Skeletal muscle satellite cell (primary cell): ENCODE results near the gene METRN.

Experiments used
- H3K27me3 ChIP-seq: 2 replicates; pipeline ENCODE4 v1.7.0; 2013; ENCODE audit warnings: low read length; ENCODE audit not compliant: control insufficient read depth, insufficient read depth
- H3K36me3 ChIP-seq: 2 replicates; pipeline ENCODE4 v1.7.0; 2013; ENCODE audit warnings: mild to moderate bottlenecking, control low read depth, low read length; ENCODE audit not compliant: insufficient read depth
- H3K4me1 ChIP-seq: 2 replicates; pipeline ENCODE4 v1.7.0; 2013; ENCODE audit warnings: low read length; ENCODE audit not compliant: control insufficient read depth, insufficient read depth
- H3K4me2 ChIP-seq: 2 replicates; pipeline ENCODE4 v1.7.0; 2013; ENCODE audit warnings: mild to moderate bottlenecking, low read length
- H3K4me3 ChIP-seq: 2 replicates; pipeline ENCODE4 v1.7.0; 2013; ENCODE audit warnings: low read length
- H3K9ac ChIP-seq: 2 replicates; pipeline ENCODE4 v1.7.0; 2013; ENCODE audit warnings: mild to moderate bottlenecking, low read depth, low read length, moderate library complexity
- H3K9me3 ChIP-seq: replicated peaks from 2 replicates; pipeline ENCODE4 v1.7.0; 2013; ENCODE audit warnings: mild to moderate bottlenecking, control low read depth, low read length

METRN gene

DNA sequence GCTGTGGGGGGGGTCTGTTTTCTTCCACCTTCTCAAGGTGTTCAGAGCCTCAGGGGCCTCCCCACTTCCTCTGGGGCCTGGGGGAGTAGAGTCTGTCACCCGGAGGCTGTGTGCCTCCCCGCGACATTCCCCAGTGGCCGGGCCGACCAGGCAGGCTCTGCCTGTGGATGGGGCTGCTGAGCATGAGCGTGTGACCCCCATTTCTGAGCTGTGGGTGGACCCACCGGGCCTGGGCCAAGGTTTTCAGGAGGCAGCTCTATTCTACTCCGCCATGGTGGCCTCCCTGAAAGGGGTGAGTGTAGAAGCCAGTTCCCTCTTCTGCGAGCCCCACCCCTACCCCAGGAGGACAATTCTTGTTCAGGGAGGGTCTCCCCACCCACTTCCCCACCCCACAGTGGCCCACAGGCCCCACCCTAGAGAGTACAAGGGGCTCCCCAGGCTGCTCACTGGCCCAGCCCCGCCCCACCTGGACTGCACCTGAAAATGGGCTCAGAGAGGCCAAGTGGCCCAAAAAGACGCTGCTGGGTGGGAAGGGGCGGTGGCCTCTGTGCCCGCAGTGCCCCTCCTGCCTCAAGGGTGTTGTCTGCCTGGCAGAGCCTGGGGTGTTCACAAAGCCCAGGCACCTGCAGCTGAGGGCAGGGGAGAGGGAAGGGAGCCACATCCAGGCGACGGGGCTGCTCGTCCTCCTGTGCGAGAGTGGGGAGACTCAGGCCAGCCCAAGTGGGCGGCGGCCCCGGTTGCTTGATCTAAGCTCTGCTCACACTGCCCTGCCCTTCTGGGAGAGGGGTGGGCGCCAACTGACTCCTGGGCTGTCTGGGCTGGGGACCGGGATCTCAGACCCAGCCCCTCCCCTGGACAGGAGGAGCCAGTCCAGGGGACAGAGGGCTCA is 47.0 kb downstream of the METRN start:
- no peak overlapping the region for H3K4me3 ChIP-seq
- no peaks in the 10 kb centered on the region for H3K36me3 ChIP-seq
- H3K4me2 ChIP-seq: no peak overlapping the region
- H3K4me1 ChIP-seq: peaks cover 6% of the 10 kb centered on the region
- no peak overlapping the region for H3K9ac ChIP-seq
- peaks cover 3% of the 10 kb centered on the region for H3K27me3 ChIP-seq
- no peaks in the 10 kb centered on the region for H3K9me3 ChIP-seq

DNA sequence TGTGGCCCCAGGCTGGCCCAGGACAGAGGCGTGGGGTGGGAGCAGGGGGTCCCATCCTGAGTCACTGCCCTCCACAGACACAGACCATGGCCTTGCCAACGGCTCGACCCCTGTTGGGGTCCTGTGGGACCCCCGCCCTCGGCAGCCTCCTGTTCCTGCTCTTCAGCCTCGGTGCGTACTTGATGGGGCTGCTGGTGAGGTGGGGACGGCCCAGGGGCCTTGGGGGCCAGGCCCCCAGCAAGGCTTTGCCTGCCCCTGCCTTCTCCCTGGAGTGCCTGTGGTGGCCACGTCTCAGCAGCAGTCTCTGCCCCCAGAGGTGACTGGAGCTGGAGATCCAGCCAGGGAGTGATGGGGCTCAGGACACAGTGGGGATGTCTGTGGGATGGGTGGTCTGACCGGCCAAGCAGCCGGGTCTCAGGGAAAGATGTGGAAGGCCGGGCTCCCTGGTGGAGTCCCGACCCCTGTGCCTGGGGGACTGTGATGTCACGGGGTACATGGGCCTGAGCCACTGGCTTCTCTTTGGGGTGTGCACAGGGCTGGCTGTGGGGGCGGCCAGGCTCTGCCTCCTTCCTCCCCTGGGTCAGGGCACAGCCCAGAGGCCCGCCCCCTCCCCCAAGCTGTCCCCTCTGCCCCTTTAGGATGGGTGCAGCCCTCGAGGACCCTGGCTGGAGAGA is 47.8 kb downstream of the METRN start:
- peaks cover 3% of the 10 kb centered on the region for H3K27me3 ChIP-seq
- no peak overlapping the region for H3K9ac ChIP-seq
- peaks cover 6% of the 10 kb centered on the region for H3K4me1 ChIP-seq
- H3K36me3 ChIP-seq: no peaks in the 10 kb centered on the region
- no peak overlapping the region for H3K4me3 ChIP-seq
- no peak overlapping the region for H3K4me2 ChIP-seq
- no peaks in the 10 kb centered on the region for H3K9me3 ChIP-seq

DNA sequence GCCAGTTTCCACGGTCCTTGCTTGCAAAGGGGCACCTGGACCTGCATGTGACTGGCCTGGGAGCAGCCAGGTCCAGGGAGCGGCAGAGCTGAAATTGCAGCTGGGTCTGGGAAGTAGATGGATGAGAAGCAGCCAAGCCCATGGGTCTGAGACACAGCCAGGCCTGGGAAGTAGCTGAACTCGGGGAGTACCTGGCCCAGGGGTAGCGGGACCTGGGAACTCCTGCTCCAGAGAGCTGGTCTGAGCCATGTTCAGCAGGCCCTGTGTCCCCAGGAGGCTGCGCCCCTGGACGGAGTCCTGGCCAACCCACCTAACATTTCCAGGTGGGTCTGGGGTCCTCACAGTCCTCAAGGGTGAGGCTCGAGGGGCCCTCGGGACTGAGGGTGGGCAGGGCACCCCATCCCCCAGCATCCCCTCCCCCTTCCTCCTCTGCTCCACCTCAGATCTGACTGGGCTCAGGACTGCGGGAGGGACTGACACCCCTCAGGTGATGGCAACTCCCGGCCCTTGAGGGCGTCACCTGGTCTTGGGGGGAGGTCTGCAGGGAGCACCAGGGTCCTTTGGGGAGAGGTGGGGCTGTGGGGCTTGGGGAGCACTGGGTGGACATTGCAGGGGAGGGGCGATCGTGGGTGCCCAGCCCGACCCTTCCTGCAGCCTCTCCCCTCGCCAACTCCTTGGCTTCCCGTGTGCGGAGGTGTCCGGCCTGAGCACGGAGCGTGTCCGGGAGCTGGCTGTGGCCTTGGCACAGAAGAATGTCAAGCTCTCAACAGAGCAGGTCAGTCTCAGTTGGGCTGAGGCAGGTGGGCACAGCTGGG is 48.7 kb downstream of the METRN start:
- no peak overlapping the region for H3K4me3 ChIP-seq
- no peak overlapping the region for H3K9ac ChIP-seq
- no peak overlapping the region for H3K4me2 ChIP-seq
- peaks cover 3% of the 10 kb centered on the region for H3K27me3 ChIP-seq
- H3K9me3 ChIP-seq: no peaks in the 10 kb centered on the region
- no peaks in the 10 kb centered on the region for H3K36me3 ChIP-seq
- peaks cover 6% of the 10 kb centered on the region for H3K4me1 ChIP-seq

DNA sequence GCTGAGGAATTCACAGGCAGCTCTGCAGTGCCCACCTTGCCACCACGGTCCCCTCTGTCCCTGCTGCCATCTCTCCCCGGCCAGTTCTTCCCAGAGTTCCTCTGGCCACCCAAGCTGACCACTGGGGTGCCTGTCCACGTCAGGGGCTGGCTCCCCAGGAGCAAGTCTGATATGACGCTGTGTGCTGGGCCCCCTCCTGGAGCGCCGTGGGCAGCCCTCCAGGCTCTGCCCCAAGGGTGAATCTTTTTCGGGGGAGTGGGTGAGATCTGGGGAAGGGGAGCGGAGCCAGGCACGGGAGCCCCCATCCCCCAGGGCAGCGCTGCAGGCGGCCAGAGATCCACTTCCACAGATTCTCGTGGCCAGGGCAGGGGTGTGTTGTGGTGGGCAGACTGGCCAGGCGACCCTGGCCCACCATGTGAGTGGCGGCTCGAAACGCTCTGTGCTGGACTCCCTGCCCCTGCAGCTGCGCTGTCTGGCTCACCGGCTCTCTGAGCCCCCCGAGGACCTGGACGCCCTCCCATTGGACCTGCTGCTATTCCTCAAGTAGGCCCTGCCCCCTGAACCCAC is 49.3 kb downstream of the METRN start:
- H3K27me3 ChIP-seq: peaks cover 3% of the 10 kb centered on the region
- peaks cover 6% of the 10 kb centered on the region for H3K4me1 ChIP-seq
- H3K36me3 ChIP-seq: no peaks in the 10 kb centered on the region
- no peaks in the 10 kb centered on the region for H3K9me3 ChIP-seq
- no peak overlapping the region for H3K4me2 ChIP-seq
- H3K4me3 ChIP-seq: no peak overlapping the region
- H3K9ac ChIP-seq: no peak overlapping the region

DNA sequence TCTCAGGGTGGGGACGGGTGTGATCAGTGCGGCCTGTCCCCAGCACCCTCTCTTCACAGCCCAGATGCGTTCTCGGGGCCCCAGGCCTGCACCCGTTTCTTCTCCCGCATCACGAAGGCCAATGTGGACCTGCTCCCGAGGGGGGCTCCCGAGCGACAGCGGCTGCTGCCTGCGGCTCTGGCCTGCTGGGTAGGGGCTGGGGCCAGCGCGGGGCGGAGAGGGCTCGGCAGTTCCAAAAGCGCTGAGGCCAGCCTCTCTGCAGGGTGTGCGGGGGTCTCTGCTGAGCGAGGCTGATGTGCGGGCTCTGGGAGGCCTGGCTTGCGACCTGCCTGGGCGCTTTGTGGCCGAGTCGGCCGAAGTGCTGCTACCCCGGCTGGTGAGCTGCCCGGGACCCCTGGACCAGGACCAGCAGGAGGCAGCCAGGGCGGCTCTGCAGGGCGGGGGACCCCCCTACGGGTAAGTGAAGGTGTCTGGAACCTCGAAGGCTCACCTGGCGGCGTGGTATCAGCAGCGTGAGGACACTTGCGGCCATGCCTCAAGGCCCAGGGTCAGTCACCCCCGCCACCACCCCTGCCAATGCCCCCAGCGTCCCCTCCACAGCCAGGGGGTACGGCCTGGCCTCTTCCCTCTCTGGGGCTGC is 50.0 kb downstream of the METRN start:
- no peaks in the 10 kb centered on the region for H3K36me3 ChIP-seq
- H3K9me3 ChIP-seq: no peaks in the 10 kb centered on the region
- H3K4me3 ChIP-seq: no peak overlapping the region
- H3K9ac ChIP-seq: no peak overlapping the region
- no peak overlapping the region for H3K4me2 ChIP-seq
- peaks cover 6% of the 10 kb centered on the region for H3K4me1 ChIP-seq
- peaks cover 3% of the 10 kb centered on the region for H3K27me3 ChIP-seq

DNA sequence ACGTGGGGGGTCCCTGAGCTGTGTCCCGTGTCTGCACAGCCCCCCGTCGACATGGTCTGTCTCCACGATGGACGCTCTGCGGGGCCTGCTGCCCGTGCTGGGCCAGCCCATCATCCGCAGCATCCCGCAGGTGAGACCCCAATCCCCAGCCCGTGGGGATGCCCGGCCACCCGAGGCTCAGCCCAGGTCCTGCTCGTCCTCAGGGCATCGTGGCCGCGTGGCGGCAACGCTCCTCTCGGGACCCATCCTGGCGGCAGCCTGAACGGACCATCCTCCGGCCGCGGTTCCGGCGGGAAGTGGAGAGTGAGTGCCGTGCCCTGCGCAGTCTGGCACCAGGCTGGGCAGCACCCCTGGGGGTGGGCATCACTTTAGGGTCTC is 50.6 kb downstream of the METRN start:
- Histone ChIP-seq H3K9me3 (no peaks in the 10 kb centered on the region), H3K4me3 (no peak overlapping the region), H3K4me1 (peaks cover 5% of the 10 kb centered on the region), H3K9ac (no peak overlapping the region), H3K36me3 (no peaks in the 10 kb centered on the region), H3K4me2 (no peak overlapping the region), H3K27me3 (peaks cover 3% of the 10 kb centered on the region)

DNA sequence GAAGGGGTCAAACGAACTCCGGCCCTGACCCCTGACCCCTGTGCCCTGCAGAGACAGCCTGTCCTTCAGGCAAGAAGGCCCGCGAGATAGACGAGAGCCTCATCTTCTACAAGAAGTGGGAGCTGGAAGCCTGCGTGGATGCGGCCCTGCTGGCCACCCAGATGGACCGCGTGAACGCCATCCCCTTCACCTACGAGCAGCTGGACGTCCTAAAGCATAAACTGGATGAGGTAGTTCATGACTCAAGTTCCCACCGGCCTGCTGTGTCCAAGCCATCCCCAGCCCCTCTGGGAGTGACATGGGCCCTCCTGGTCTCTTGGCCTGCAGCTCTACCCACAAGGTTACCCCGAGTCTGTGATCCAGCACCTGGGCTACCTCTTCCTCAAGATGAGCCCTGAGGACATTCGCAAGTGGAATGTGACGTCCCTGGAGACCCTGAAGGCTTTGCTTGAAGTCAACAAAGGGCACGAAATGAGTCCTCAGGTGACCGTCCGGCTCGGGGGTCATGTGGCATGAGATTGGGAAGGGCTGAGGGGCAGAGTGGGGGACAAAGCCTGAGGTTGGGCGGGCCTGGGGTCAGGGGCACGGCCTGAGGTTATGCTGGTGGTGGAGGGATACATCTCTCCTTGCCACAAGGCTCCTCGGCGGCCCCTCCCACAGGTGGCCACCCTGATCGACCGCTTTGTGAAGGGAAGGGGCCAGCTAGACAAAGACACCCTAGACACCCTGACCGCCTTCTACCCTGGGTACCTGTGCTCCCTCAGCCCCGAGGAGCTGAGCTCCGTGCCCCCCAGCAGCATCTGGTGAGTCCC is 51.3 kb downstream of the METRN start:
- no peak overlapping the region for H3K4me2 ChIP-seq
- no peak overlapping the region for H3K9ac ChIP-seq
- H3K4me1 ChIP-seq: no peaks in the 10 kb centered on the region
- H3K4me3 ChIP-seq: no peak overlapping the region
- H3K27me3 ChIP-seq: no peaks in the 10 kb centered on the region
- no peaks in the 10 kb centered on the region for H3K36me3 ChIP-seq
- no peaks in the 10 kb centered on the region for H3K9me3 ChIP-seq

DNA sequence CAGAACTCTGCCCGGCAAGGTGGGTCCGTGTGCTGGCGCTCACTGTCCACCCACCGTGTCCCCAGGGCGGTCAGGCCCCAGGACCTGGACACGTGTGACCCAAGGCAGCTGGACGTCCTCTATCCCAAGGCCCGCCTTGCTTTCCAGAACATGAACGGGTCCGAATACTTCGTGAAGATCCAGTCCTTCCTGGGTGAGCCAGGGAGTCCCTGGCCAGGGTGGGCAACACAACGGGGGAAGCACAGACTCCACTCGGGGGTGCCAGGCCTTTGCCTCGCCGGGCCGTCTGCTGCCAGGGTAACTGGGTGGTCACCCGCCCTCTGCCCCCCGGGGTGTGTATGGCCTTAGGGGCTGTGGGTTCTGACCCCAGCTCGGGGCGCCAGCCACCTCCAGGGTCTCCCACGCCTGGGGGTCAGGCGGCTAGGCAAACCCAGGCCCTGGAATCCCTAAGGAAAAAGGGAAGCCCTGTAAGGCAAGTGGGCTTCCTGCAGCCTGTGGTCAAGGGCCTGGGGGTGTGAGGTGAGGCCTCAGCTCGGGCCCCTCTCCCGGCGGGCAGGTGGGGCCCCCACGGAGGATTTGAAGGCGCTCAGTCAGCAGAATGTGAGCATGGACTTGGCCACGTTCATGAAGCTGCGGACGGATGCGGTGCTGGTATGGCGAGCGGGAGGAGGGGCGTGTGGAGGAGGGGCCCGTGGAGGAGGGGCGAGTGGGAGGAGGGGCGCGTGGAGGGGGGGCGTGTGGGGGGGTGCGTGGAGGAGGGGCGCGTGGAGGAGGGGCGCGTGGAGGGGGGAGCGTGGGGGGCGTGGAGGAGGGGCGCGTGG is 52.1 kb downstream of the METRN start:
- no peak overlapping the region for H3K9ac ChIP-seq
- no peak overlapping the region for H3K4me3 ChIP-seq
- no peaks in the 10 kb centered on the region for H3K27me3 ChIP-seq
- H3K4me2 ChIP-seq: no peak overlapping the region
- no peaks in the 10 kb centered on the region for H3K36me3 ChIP-seq
- no peaks in the 10 kb centered on the region for H3K4me1 ChIP-seq
- H3K9me3 ChIP-seq: no peaks in the 10 kb centered on the region

DNA sequence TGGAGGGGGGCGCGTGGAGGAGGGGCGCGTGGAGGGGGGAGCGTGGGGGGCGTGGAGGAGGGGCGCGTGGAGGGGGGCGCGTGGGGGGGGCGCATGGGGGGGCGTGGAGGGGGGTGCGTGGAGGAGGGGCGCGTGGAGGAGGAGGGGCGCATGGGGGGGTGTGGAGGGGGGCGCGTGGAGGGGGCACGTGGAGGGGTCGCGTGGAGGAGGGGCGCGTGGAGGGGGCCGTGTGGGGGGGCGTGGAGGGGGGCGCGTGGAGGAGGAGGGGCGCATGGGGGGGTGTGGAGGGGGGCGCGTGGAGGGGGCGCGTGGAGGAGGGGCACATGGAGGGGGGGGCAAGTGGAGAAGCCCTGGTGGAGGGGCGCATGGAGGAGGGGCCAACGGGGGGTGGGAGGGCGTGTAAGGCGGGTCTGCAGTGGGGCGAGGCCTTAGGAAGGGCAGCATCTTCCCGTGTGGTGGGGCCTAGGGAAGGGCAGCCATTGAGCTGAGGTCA is 52.9 kb downstream of the METRN start:
- no peak overlapping the region for H3K9ac ChIP-seq
- H3K4me2 ChIP-seq: no peak overlapping the region
- H3K4me3 ChIP-seq: no peak overlapping the region
- H3K9me3 ChIP-seq: no peaks in the 10 kb centered on the region
- H3K27me3 ChIP-seq: no peaks in the 10 kb centered on the region
- H3K36me3 ChIP-seq: no peaks in the 10 kb centered on the region
- no peaks in the 10 kb centered on the region for H3K4me1 ChIP-seq

DNA sequence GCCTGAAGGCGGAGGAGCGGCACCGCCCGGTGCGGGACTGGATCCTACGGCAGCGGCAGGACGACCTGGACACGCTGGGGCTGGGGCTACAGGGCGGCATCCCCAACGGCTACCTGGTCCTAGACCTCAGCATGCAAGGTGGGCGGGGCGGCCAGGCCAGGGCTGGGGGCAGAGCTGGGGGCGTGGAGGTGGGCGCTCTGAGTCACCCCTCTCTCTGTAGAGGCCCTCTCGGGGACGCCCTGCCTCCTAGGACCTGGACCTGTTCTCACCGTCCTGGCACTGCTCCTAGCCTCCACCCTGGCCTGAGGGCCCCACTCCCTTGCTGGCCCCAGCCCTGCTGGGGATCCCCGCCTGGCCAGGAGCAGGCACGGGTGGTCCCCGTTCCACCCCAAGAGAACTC is 53.5 kb downstream of the METRN start:
- Histone ChIP-seq H3K4me3 (no peak overlapping the region), H3K9ac (no peak overlapping the region), H3K27me3 (no peaks in the 10 kb centered on the region), H3K36me3 (no peaks in the 10 kb centered on the region), H3K9me3 (no peaks in the 10 kb centered on the region), H3K4me2 (no peak overlapping the region), H3K4me1 (no peaks in the 10 kb centered on the region)
